HepG2 (cell line): Measurements from ENCODE around the gene PSMB3. TPM values are rescaled to one million over a fixed set of nuclear protein-coding genes. Genes with fewer than 3 reads are reported as not detected.

Experiments used
- ATF7-NPFF ChIP-seq: sonication (generic); formaldehyde crosslinking; IDR thresholded peaks from 2 replicates; pipeline ENCODE4 v1.8.1; 2023; ENCODE audit warnings: mild to moderate bottlenecking, low read depth, missing genetic modification reagents, moderate library complexity
- BCL3 ChIP-seq: sonication (generic); formaldehyde crosslinking; IDR thresholded peaks from 2 replicates; pipeline ENCODE4 v1.5.1; 2020; ENCODE audit warnings: mild to moderate bottlenecking, missing genetic modification reagents, moderate library complexity
- CENPBD1 ChIP-seq: sonication (generic); formaldehyde crosslinking; IDR thresholded peaks from 2 replicates; pipeline ENCODE4 v1.8.0; 2022; ENCODE audit warnings: missing genetic modification reagents, low read depth, mild to moderate bottlenecking, borderline replicate concordance
- JUNB ChIP-seq: sonication (generic); formaldehyde crosslinking; IDR thresholded peaks from 2 replicates; pipeline ENCODE4 v1.8.0; 2022; ENCODE audit warnings: missing genetic modification reagents, mild to moderate bottlenecking, borderline replicate concordance
- MAFF ChIP-seq: IDR thresholded peaks from 2 replicates; pipeline ENCODE4 v1.6.1; 2011; ENCODE audit warnings: low read depth, low read length, improper control_type of control experiment
- MYC ChIP-seq: sonication (generic); formaldehyde crosslinking; IDR thresholded peaks from 2 replicates; pipeline ENCODE4 v1.9.0; 2021; ENCODE audit warnings: missing genetic modification reagents, borderline replicate concordance
- NCOR1 ChIP-seq: fragments of 200-600 bp; sonication (generic); IDR thresholded peaks from 2 replicates; pipeline ENCODE4 v1.7.0; 2017; ENCODE audit warnings: antibody characterized with exemption, low read length, borderline replicate concordance
- PATZ1 ChIP-seq: sonication (generic); formaldehyde crosslinking; IDR thresholded peaks from 2 replicates; pipeline ENCODE4 v1.4.0; 2020; ENCODE audit warnings: missing genetic modification reagents
- PAXIP1 ChIP-seq: sonication (generic); formaldehyde crosslinking; conservative IDR thresholded peaks from 2 replicates; pipeline ENCODE4 v1.4.0; 2020; ENCODE audit warnings: mild to moderate bottlenecking, missing genetic modification reagents, moderate library complexity
- RFX3 ChIP-seq: IDR thresholded peaks from 2 replicates; pipeline ENCODE4 v1.6.1; 2016; ENCODE audit warnings: missing biosample characterization, missing genetic modification reagents
- SUZ12 ChIP-seq: fragments of 150-350 bp; IDR thresholded peaks from 2 replicates; pipeline ENCODE4 v1.6.1; 2014; ENCODE audit warnings: low read depth, low read length
- TAF15 ChIP-seq: fragments of 200-400 bp; formaldehyde crosslinking; IDR thresholded peaks from one replicate; pipeline ENCODE4 v1.6.1; 2018; ENCODE audit warnings: mild to moderate bottlenecking, low read depth, low read length; ENCODE audit not compliant: poor library complexity, severe bottlenecking
- ZBTB44 ChIP-seq: sonication (generic); formaldehyde crosslinking; IDR thresholded peaks from 2 replicates; pipeline ENCODE4 v1.4.0; 2020; ENCODE audit warnings: missing genetic modification reagents
- ZFP36 ChIP-seq: fragments of 150-350 bp; IDR thresholded peaks from 2 replicates; pipeline ENCODE4 v1.6.1; 2018; ENCODE audit warnings: borderline replicate concordance, low read length, low read depth; ENCODE audit not compliant: partially characterized antibody
- ZKSCAN5 ChIP-seq: sonication (generic); formaldehyde crosslinking; IDR thresholded peaks from 2 replicates; pipeline ENCODE4 v1.5.1; 2020; ENCODE audit warnings: mild to moderate bottlenecking, missing genetic modification reagents
- ZNF232 ChIP-seq: sonication (generic); formaldehyde crosslinking; IDR thresholded peaks from 2 replicates; pipeline ENCODE4 v1.4.0; 2020; ENCODE audit warnings: missing genetic modification reagents, borderline replicate concordance
- ZNF484 ChIP-seq: sonication (generic); formaldehyde crosslinking; IDR thresholded peaks from 2 replicates; pipeline ENCODE4 v1.5.1; 2020; ENCODE audit warnings: mild to moderate bottlenecking, low read depth, missing genetic modification reagents, borderline replicate concordance
- ZNF674 ChIP-seq: sonication (generic); formaldehyde crosslinking; IDR thresholded peaks from 2 replicates; pipeline ENCODE4 v1.5.0; 2020; ENCODE audit warnings: low read depth, mild to moderate bottlenecking, missing genetic modification reagents
- ZNF772 ChIP-seq: sonication (generic); formaldehyde crosslinking; IDR thresholded peaks from 2 replicates; pipeline ENCODE4 v1.5.0; 2020; ENCODE audit warnings: mild to moderate bottlenecking, missing genetic modification reagents
- polyA plus RNA-seq, 8 experiments: library from polyadenylated mRNA; depleted of rRNA in 3 of 8; stranded (reverse) in 7 of 8; unstranded in 1 of 8; fragments of >200 nt; fragmentation: Illumina TruSeq in 4 of 8; extraction: Trizol in 4 of 8; gene quantifications; 2 replicates each; pipeline versions ENCODE4 v1.2.1 to v1.2.3, GENCODE V29; 2011 to 2016; ENCODE audit warnings: low read depth in 4 of 8, missing spikeins in 1 of 8, mixed read lengths in 1 of 8; ENCODE audit not compliant: insufficient read depth in 1 of 8
- total RNA-seq, 5 experiments: library from RNA; depleted of rRNA; stranded (reverse); fragments of >200 nt; fragmentation: Illumina TruSeq; extraction: Trizol; gene quantifications; 2 replicates each; pipeline ENCODE4 v1.2.3, GENCODE V29; 2016; ENCODE audit warnings: low read depth in 1 of 5

The PSMB3 gene
- total and polyA plus RNA-seq, 2 of the 13 experiments (the other 11 are each of a cell fraction or from before 2014, with no cell fraction given): 366 to 517 TPM

GRCh38 chr17:38746004-38746848, 6.3 kb upstream of the PSMB3 start (continued):
- TF ChIP-seq PAXIP1 (CRISPR knock-in tag) (peak; percentile 97), ZNF772 (peak; percentile 54; the same call in 1 of the 2 replicates), ZBTB44 (CRISPR knock-in tag) (no peak), ZNF484 (CRISPR knock-in tag) (no peak), ZNF232 (peak; percentile 23; the same call in 1 of the 2 replicates), NCOR1 (peak; percentile 93), ZKSCAN5 (CRISPR knock-in tag) (no peak), TAF15 (no peak), CENPBD1 (CRISPR knock-in tag) (peak; percentile 49; the same call in 1 of the 2 replicates), ZNF674 (CRISPR knock-in tag) (no peak), MAFF (no peak), ATF7-NPFF (no peak), MYC (peak; percentile 65; the same call in 1 of the 2 replicates), ZFP36 (no peak), JUNB (no peak), BCL3 (CRISPR knock-in tag) (no peak), RFX3 (CRISPR knock-in tag) (peak; percentile 94), PATZ1 (CRISPR knock-in tag) (peak; percentile 93), SUZ12 (no peak)
